ENCODE data around the gene MYO1B. TPM values are rescaled to one million over a fixed set of nuclear protein-coding genes. Genes with fewer than 3 reads are reported as not detected.

The MYO1B gene
- total RNA-seq, 1 experiment from 2014 or later, result 43.2 TPM

DNA sequence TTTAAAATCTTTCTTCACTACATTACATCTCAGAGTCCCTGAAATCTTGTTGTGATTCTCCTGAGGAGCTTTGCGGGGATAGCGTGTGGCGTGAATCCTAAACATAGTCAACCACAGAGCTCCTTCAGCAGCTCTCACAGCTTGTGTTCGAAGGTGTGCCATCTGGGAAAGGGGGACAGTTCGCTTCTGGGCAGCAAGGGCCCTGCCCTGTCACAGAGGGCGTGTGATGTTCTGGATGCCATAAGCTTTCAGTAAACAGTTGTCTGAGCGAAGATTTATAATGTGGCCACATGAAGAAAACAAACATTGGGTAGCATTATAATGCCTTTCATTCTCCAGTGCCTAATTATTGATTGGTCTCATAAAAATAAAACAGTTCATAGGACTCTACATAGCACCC, 172.5 kb downstream of the MYO1B start:
- Histone ChIP-seq H3K9me3 (ENCODE audit: control insufficient read depth, low read depth, low read length) (no peaks in the 10 kb centered on the region), H3K79me2 (ENCODE audit: insufficient read depth, low read length) (no peaks in the 10 kb centered on the region), H3K23me2 (ENCODE audit: insufficient read length, low read depth, low read length, poor library complexity, severe bottlenecking) (no peaks in the 10 kb centered on the region), H2BK20ac (ENCODE audit: low read depth, low read length, poor library complexity, severe bottlenecking) (no peak overlapping the region), H2BK12ac (ENCODE audit: insufficient read length, low read depth, low read length) (no peak overlapping the region), H4K20me1 (ENCODE audit: control insufficient read depth, insufficient read depth, insufficient read length) (no peaks in the 10 kb centered on the region), H3K18ac (ENCODE audit: insufficient read length, low read depth, low read length) (no peak overlapping the region), H3K23ac (ENCODE audit: insufficient read length, low read depth, low read length) (no peak overlapping the region), H3K27me3 (ENCODE audit: insufficient read depth, low read length) (no peaks in the 10 kb centered on the region), H2BK120ac (ENCODE audit: low read depth, low read length, poor library complexity, severe bottlenecking) (no peak overlapping the region), H3K4ac (ENCODE audit: low read depth, low read length) (no peak overlapping the region), H3K27ac (ENCODE audit: insufficient read length, low read depth, low read length) (no peak overlapping the region), H4K5ac (ENCODE audit: insufficient read length, low read depth, low read length) (no peak overlapping the region), H2AFZ (ENCODE audit: low read length) (no peak overlapping the region), H3T11ph (ENCODE audit: low read length) (no peak overlapping the region), H3K9ac (ENCODE audit: extremely low read depth, insufficient read length, low read length) (no peak overlapping the region), H3K14ac (ENCODE audit: insufficient read depth, low read length) (no peak overlapping the region), H3K4me2 (ENCODE audit: insufficient read depth, insufficient read length, low read length) (no peak overlapping the region), H4K8ac (replicated peaks; ENCODE audit: insufficient read length, low read depth, low read length) (no peak overlapping the region), H2AK5ac (ENCODE audit: insufficient read length, low read length) (no peak overlapping the region), H3K79me1 (ENCODE audit: insufficient read depth, low read depth, low read length, poor library complexity, severe bottlenecking) (no peaks in the 10 kb centered on the region), H2BK15ac (ENCODE audit: low read depth, low read length) (no peak overlapping the region), H4K91ac (ENCODE audit: insufficient read length, low read depth, low read length) (no peak overlapping the region), H3K4me1 (ENCODE audit: insufficient read depth, low read length) (no peaks in the 10 kb centered on the region), H3K56ac (ENCODE audit: insufficient read length, low read depth, low read length) (no peak overlapping the region), H2BK5ac (ENCODE audit: insufficient read length, low read length) (no peak overlapping the region)
- H3K4me3 Mint-ChIP-seq, result no peak overlapping the region
- no peak overlapping the region; a peak in 1 of 7 replicates for H3K27ac Mint-ChIP-seq
- no CpG with 5 or more reads among the region's 7 CpGs for WGBS (ENCODE audit: extremely low coverage, insufficient read length, low lambda C conversion rate)
- TF ChIP-seq, protein P1, sequence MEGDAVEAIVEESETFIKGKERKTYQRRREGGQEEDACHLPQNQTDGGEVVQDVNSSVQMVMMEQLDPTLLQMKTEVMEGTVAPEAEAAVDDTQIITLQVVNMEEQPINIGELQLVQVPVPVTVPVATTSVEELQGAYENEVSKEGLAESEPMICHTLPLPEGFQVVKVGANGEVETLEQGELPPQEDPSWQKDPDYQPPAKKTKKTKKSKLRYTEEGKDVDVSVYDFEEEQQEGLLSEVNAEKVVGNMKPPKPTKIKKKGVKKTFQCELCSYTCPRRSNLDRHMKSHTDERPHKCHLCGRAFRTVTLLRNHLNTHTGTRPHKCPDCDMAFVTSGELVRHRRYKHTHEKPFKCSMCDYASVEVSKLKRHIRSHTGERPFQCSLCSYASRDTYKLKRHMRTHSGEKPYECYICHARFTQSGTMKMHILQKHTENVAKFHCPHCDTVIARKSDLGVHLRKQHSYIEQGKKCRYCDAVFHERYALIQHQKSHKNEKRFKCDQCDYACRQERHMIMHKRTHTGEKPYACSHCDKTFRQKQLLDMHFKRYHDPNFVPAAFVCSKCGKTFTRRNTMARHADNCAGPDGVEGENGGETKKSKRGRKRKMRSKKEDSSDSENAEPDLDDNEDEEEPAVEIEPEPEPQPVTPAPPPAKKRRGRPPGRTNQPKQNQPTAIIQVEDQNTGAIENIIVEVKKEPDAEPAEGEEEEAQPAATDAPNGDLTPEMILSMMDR (conservative IDR thresholded peaks at IDR 0.05), result no peak
- H3K4me1 Mint-ChIP-seq, result no peaks in the 10 kb centered on the region
- DNase-seq, result no peak
- H3K9me3 Mint-ChIP-seq, result no peaks in the 10 kb centered on the region
- H3K27me3 Mint-ChIP-seq (ENCODE audit: low read depth), result no peaks in the 10 kb centered on the region
- H3K36me3 Mint-ChIP-seq (ENCODE audit: insufficient read depth in 1 of 3, low read depth in 3 of 3), result peaks cover 10 to 49% (median 33%) of the 10 kb centered on the region in 3 experiments; a peak in 6 of 7 replicates

Measured in H9 (cell line).